ELF-1 (cell line): Measurements from ENCODE around the gene MGLL.

Source experiments
- DNase-seq: peaks from one replicate; pipeline ENCODE4 v3.0.0-alpha.2; 2016; ENCODE audit warnings: low read depth, low spot score

Gene MGLL

DNA sequence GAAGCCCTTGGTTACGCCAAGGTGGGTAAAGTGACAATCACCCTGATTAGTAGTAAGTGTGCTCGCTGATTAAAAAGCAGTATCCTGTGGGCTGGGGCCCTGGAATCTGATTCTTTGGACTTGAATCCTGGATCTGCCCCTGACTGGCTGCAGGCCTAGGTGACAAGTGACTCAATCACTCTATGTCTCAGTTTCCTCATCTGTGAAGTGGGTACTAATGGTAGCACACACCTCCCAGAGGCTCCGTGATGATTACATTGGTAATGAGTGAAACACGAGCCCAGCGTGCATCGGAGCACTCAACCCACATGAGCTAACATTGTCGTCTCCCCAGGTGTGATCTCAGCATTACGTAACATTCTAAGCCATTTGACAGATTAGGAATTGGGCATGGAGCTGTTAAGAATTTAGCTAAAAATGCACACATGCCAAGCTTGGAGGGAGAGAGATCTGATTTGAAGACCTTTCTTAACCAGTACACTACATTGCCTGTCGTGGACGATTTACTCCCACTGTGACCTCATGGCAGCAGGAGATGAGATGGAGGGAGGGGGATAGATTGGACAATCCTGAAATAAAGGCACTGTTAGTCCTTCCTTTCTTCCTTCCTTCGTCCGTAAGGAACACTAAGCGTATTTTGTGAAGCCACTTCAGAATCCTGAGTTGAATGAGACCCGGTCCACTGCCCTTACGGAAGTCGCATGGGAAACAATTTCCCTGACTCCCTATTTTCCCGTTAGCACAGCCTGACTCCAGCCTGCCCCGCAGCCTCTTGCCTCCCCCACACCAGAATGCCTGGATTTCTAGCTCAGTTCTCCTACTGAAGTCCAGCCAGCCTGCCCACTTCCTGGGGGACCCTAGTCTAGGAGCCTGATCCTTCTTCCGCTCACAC, 32.1 kb downstream of the MGLL start:
- no peak for DNase-seq

DNA sequence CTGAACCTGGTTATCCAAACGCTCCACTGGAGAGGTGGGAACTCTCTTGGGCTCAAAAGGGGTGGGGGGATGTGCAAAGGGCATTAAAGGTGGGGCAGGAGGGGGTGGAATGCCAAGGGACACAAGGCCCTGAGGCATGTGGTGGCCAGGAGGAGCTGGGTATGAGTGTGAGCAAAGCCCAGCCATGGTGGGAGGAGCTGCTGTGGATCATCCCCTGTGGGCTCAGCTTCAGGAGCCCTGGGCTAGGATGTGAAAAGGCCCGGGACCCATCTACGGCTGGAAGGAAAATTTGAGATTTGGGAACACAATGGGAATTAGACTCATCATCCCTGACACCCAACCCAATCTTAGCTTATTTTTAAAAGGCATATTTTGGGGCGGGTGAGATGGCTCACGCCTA, 33.3 kb downstream of the MGLL start:
- DNase-seq: no peak

DNA sequence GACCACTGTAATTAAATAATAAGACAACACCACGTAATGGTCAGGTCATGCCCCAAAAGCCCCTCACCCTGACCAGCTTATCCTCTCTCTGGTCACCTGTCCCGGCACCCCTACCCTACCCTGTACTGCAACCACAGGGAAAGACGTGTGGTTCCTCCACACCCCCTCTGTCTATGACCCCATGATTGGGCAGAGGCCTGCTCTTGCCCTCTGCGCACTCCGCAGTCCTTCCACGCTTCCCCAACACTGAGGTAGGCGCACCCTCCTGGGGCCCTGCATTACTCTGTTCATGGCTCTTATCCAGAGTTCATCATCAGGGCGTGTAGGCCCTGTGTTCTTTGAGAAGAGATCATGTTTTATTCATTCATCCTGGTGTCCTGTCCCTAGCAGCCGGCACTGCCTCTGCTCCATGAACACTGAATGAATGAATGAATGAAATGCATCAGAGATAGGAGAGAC, 33.8 kb downstream of the MGLL start:
- DNase-seq: no peak

DNA sequence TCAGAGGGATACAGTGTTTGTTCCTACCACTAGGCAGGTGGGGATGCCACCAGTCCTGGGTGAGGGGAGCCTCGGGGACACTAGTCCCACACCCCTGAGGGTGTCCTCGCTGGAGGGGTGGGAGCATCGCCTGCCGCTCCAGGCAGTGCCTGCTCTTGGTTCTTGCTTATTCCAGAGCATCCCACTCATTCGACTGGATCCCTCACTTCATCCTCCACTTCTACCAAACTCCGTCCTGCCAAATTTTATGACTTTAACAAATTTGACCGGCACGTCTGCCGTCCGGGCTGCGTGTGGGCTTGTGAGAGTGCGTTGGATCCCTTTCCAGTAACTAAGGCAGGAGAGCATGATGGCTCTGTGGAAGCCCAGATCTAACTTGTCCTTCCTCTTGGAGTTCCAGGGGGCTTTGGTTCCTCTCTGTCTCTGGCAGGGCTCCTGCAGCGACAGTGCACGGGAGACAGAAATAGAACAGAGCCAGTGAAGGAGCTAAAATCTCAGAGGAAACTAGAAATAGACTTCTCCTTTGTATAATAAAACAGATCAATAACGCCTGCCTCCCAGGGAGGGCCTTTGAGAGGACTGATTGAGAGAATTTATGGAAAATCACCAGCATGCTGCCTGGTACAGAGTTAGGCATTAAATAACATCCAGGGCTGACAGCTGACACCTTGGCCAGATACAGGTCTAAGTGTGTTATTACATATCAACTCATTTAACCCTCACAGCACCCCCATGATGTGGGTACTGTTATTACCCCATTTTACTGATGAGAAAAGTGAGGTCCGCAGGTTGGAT, 34.5 kb downstream of the MGLL start:
- no peak for DNase-seq

DNA sequence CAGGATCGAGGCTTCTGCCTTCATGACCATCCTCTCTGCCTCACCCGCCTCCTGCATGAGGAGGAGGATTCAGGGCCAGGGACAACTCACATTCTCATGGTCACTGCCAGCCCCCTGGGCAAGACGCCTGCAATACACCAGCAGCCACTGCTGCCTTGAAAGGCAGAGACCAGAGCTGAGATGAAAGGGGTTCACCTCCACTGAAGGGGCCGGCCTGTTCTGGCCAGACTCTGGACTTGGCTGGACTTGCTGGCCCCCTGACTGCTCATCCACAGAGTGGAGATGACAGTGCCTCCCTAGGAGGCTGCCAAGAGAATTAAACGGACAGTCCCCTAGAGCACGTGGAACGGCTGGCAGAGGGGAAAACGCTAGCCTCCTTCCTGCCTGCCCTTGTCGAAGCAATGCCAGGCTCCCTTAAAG, 35.2 kb downstream of the MGLL start:
- no peak for DNase-seq

DNA sequence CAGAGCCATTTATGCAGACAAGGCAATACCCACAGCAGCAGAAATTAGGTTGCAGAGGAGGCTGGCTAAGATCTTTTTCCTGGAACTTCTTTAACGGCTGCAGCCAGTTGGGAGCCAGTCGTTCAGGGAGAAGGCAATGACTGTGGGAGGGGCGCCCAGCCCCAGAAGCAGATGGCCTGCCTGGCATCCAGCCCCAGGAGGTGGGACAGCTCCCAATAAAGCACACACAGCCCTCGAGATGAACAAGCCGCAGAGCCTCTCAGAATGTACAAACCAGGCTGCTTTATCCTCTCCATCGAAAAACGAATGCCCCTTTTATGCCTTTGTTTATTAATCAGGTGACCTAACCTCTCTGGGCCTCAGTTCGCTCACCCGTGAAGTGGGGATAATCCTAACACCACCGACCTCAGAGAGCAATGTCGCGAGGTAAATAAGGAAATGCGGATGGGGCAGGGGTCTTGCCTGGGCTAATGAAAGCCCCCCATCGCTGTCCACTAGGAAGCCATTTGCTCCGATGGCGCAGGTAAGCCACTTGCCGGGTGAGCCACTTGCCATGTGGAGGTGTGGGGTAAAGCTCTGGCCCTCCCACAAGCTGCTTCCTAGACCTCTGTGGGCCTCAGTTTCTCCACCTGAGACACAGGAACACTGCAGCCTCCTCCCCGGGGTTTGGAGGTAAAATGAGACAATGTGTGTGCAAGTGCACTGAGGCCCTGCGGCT, 35.8 kb downstream of the MGLL start:
- DNase-seq: no peak

DNA sequence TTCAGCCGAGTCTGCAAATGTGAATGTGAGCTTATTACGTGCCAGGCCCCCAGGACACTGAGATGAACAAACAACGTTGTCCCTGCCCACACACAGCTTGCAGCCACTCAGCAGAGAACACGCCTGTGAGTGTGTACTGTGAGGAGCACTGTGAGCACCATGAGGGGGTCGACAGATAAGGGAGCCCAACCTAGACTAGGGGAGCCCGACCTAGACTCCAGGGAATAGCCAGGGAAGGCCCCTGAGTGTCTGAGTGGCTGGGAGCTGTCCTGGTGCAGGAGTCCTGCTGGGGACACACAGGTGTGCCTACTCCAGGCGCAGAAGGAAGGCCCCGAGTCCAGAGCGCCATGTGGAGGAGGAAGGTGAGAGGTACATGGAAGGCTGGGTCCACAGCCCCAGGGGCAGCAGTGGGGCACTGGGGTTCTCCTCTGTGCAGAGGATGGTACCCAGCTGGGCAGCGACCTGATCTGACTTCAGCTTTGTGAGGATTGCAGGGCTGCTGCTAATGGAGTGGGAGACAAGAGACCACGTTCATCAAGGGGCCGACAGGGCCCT, 36.5 kb downstream of the MGLL start:
- DNase-seq: no peak

DNA sequence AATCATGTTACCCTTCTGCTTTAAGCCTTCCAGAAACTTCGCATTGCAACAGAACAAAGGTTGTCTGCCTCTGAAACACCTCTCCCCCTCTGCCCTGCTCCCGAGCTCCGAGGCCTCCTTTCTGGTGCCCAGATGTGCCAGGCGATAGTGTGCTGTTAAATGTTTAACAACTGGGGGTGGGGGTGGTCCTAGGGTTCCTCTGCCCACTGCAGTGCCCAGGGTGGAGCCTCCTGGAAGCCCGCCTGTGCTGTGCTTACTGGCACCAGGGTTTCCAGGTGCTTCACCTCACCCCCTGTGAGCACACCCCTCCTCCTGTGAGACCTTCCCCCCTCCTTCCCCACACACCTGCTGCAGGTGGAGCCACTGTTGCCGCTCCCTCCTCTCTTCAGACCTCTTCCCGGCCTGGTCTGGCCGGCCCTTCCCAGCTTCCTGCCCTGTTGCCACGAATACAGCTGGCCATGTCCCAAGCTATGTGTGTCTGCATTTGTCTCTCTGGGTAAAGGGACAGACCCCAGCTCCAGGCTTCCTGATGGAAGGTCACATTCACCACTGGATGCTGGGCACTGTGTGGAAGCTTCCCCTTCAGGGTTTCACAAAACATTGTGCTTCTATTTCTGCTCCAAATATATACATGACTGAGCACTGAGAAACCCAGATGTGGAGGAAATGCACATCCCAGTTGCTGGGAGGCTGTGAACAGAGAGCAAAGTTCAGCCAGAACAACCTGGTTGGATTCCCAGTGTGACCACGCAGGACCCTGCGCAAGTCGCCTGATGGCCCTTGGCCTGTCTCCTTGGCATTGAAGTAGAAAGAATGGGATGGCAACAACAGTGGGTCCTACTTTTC, 37.2 kb downstream of the MGLL start:
- DNase-seq: no peak

DNA sequence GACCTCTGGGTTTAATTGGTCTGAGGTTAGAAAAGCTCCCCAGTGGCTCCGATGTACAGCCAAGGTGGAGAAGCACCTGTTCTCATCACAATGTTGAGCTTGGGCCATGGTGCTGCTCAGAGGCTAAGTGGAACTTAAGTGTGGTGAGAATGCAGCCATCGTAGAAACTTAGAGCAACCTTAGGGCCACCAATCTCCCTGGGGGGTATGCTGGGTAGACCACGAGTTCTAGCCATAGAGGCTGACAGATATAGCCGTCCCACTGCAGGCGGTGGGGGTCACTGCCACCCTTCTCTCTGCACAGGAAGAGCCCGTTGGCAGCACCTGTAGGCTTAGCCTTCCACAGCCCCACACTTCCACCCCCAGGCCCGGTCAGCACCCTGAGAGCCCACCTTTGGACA, 38.0 kb downstream of the MGLL start:
- DNase-seq: no peak

DNA sequence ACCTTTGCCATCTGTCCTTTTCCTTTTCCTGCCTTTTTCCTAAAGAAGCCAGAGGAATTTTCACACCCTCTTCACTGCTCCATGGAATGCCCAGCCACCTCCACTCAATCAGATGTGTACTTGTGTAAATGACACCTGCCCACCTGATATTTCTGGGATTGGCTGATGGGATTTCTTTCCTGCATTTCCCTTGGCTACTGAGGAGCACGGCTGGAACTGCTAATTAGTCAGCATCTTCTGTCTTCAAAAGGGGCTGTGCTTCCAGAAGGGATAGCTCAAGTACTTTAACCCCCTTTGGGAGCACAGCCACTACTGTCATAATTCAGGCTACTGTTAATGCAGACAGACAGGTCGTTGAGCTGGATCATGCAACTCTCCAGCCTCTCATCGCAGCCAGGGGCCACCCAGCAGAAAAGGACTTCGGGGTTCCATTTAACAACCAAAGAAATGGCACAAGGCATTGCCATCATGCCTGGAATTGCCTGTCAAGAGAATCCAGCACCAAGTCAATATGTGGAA, 38.6 kb downstream of the MGLL start:
- DNase-seq: no peak

DNA sequence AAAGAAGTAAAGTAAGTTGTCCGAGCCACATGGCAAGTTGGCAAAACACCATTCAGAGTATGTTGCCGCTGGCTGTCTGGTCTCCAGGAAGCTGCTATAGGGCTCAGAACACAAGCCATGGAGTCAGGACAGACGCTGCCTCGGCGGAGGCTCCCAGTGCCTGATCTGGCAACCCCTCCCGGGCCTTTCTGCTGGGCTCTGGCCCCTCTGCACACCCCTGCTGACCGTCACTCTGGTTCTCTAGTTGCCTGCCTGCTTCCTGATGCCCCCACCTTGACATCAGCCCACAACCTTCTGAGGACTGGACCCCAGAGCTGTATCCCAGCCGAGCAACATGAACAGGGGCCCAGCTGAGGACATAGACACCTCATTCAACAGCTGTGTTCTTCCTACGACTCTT, 39.1 kb downstream of the MGLL start:
- no peak for DNase-seq

DNA sequence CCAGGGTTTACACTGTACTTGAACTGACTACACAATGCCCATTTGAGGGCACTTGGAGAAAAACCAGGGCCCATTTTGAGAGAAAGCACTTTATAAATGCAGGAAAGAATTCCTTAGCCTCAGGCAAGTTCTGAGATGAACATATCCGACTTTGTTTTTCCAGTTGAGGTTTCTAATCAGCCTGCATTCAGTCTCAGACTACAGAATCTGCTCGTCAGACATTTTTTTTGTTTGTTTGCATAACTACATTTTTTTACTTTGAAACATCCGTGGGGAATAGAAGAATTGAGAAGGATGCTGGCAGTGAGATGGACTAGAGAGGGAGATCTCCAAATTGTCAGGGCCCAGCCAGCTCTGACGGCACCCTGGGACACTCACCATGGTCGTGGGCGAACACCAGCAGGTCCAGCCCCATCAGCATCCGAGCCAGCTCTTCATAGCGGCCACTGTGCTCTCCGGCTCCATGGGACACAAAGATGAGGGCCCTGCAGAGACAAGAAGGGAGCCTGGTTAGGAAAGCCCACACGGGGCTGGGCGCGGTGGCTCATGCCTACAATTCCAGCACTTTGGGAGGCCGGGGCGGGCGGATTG, 40.8 kb downstream of the MGLL start:
- DNase-seq: no peak

DNA sequence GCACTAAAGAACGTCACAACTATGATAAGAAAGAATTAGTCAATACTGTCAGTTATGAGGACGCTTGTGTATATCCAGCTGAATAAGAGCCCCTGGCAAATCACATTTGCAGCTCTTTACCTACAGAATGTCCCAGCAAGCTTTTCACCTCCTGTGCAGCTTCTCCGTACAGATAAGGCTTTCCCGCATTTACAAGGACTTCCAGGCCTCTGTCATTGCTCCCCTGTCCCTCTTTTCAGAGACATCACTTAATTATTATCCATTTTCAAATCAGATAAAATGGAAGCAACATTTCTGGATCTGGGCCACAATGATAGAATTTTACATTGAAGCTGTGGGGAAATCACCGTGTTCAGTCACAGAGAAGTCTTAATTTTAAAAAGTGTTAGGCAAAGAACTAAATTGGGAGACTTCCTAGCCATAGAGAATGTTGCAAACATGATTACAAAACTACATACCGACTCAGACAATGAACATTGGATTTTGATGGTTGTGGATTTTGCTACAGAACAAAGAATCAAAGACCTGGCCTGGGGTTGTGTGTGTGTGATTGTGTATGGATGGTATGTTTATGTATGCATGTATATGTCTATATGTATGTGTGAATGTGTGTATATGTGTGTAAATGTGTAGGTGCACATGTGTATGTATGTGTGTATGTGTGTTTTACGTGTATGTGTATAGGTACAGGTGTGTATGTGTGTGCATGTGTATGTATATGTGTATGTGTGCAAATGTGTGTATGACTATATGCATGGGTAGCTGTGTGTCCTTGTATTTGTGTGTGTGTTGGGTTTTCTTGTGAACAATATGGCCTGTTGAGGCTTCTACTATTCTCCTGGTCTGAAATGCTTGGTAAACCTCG, 41.5 kb downstream of the MGLL start:
- DNase-seq: no peak

DNA sequence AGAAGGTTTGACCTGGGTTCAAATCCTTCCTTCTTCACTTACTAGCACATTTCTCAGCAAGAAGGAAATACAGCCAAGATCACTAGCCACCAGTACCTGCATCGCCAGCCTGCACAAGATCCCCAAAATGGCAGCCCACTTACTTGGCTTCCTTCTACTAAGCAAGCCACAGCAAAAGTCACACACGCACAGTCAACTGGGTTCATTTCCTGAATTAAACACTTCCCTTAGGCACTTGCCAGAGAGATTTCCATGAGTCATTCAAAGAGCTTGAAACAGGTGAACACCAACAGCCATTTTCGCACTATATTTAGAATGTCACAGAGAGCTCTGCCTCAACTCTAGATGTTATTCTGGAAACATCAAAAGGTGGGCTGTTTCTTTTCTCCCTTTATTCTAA, 42.6 kb downstream of the MGLL start:
- DNase-seq: no peak

DNA sequence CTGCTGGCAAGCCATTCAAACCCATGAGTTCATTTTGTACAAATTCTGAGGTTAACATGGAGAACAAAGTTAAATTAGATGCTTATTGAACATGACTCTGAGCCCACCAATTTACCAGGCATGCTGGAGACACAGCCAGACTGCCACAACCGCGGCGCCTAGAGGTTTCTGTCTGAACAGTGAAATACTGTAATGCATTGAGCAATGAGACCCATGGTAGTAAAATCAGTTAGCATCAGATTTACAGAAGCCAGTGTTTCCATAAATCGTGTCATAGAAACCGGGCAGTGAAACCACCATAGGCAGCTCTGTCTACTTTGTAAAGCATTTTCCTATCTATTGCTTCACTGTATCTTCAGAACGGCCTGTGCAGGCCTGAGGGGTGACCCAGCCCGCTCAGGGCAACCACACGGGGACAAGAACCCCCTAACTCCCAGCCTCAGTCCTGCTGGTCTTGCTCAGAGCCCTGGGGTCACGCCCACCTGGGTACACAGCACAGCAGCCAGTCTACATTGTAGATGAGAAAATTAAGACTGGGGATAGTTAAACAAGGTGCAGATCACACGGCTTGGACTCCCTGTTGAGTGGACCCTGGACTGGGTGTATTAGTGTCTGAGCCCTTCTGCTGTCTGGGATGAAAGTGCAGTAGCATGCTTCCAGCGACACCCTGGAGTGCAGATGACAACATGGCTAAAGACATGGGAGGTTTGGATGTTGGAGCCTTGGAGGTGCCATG, 44.2 kb downstream of the MGLL start:
- DNase-seq: no peak

DNA sequence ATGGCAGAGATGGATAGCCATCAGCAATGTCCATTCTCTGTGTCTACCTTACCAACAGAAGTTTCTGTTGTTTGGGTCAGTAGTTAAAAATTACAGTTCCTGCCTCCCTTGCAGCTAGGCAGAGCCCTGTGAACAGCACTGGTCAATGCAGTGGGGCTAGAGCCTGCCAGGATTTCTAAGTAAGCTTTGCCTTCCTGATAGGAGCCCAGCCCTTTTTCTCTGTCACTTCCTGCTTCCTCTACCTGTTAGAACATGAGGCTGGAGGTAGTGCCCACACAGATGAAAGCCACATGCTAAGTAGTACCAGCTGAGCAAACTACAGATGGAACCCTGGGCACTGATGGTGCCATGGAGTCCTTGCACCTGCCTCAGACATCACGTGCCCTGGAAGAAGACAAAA, 45.0 kb downstream of the MGLL start:
- no peak for DNase-seq

DNA sequence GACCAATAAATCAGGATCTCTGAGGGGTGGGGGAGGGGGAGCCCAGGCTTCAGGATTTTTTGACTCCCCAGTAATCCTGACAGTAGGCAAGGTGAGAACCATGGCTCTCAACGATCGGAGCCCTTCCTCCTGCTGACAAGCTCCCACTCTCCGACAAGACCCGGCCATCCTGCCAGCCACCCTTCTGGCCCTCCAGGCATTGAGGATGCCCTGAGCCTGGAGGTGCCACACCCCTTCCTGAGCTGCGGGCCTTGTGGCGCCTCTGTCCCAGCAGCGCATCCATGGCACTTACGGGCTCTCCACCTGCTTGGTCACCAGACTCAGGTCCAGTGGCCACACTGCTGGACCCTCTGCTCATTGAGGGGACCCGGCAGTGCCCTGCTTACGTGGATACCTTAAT, 46.0 kb downstream of the MGLL start:
- DNase-seq: no peak

DNA sequence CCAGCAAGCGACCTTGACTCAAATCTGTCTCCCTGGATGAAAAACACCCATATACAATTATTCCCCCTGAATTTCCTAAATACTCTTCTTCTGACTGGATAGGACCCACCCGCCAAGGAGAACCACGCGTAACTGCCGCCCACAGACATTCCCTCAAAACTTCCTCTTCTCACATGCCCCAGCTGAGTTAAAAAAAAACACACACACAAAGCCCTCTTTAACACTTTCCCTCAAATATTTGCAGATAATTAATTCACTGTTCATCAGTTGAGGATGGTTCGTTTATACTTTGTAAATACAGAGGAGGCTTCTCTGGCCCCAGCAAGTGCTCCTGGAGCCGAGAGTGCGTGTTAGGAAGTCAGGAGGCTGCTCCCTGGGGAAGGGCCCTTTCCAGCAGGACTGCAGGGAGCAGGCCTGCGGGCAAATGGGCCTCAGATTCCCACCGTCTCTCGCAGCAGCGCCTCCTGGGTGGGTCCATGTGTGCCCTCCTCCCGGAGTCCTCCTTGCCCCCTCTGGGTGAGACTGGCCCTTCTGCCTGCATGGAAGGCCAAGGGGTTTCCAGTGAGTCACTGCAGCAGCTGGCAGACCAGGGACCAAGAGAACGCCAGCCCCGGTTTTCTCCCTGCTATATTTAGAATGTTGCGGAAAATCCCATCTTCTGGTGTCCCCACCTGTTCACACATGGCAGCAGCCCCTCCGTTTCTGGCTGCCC, 46.8 kb downstream of the MGLL start:
- DNase-seq: peak; percentile 36
